A673 (cell line): ENCODE results near the gene RALGAPA2. TPM values are rescaled to one million over a fixed set of nuclear protein-coding genes. Genes with fewer than 3 reads are reported as not detected.

ENCODE experiments used
- BruUV-seq: library from RNA; stranded (reverse); fragments of 400-500 nt; replicated peaks from 2 replicates; lab custom pipeline; 2021; lab: Mats Ljungman, UMichigan
- CTCF ChIA-PET: fragments of 300-600 bp; sonication (Branson Sonifier 250); formaldehyde crosslinking; loops from one replicate; lab custom pipeline; 2022; ENCODE audit warnings: antibody characterized with exemption; lab: Charles Lee
- POLR2A ChIA-PET: fragments of 300-600 bp; sonication (Branson Sonifier 250); formaldehyde crosslinking; loops from one replicate; lab custom pipeline; 2022; ENCODE audit warnings: antibody characterized with exemption; ENCODE audit not compliant: low non-redundant PET; lab: Charles Lee
- DNase-seq: peaks from one replicate; pipeline ENCODE4 v3.0.0-alpha.2; 2015; ENCODE audit warnings: low spot score
- H3K27ac ChIP-seq: fragments of 200-600 bp; sonication (generic); 2 replicates; pipeline ENCODE4 v1.5.1; 2016; ENCODE audit warnings: mixed run types, low read depth, mild to moderate bottlenecking, mixed read lengths, antibody characterized with exemption, low read length; ENCODE audit not compliant: poor library complexity, severe bottlenecking
- H3K27me3 ChIP-seq: fragments of 200-600 bp; sonication (generic); replicated peaks from 2 replicates; pipeline ENCODE4 v1.6.1; 2017; ENCODE audit warnings: mixed run types, low read depth, mild to moderate bottlenecking, mixed read lengths, antibody characterized with exemption, low read length; ENCODE audit not compliant: insufficient read depth, poor library complexity
- H3K36me3 ChIP-seq: fragments of 200-600 bp; sonication (generic); 2 replicates; pipeline ENCODE4 v1.6.1; 2016; ENCODE audit warnings: mixed run types, mild to moderate bottlenecking, mixed read lengths, antibody characterized with exemption, low read length; ENCODE audit not compliant: insufficient read depth, poor library complexity, severe bottlenecking
- H3K4me1 ChIP-seq: fragments of 200-600 bp; sonication (generic); 2 replicates; pipeline ENCODE4 v1.6.1; 2017; ENCODE audit warnings: mixed run types, mild to moderate bottlenecking, mixed read lengths, antibody characterized with exemption, low read length; ENCODE audit not compliant: insufficient read depth, poor library complexity, severe bottlenecking
- H3K4me3 ChIP-seq: fragments of 200-600 bp; sonication (generic); 2 replicates; pipeline ENCODE4 v1.5.1; 2016; ENCODE audit warnings: low read depth, mixed run types, mild to moderate bottlenecking, mixed read lengths, low read length; ENCODE audit not compliant: poor library complexity, severe bottlenecking
- H3K9me3 ChIP-seq: fragments of 200-600 bp; sonication (generic); 2 replicates; pipeline ENCODE4 v1.6.1; 2016; ENCODE audit warnings: mixed run types, low read depth, mild to moderate bottlenecking, mixed read lengths, antibody characterized with exemption, low read length; ENCODE audit not compliant: poor library complexity, severe bottlenecking
- EZH2 ChIP-seq: fragments of 200-600 bp; sonication (generic); IDR thresholded peaks from 2 replicates; pipeline ENCODE4 v1.6.1; 2017; ENCODE audit warnings: borderline replicate concordance, low read depth, mild to moderate bottlenecking, mixed read lengths, antibody characterized with exemption, low read length; ENCODE audit not compliant: poor library complexity, severe bottlenecking
- intact Hi-C: fragments of 100-400 bp; cut with micrococcal nuclease; formaldehyde crosslinking; loops from one replicate; pipeline ENCODE4 v1.10.0; 2022; ENCODE audit not compliant: unreplicated experiment
- total RNA-seq: library from RNA; stranded (reverse); gene quantifications from 2 replicates; pipeline ENCODE4 v1.2.3, GENCODE V29; 2021
- TF ChIP-seq, protein P1 (sequence below): fragments of 300-800, 200-600 bp; sonication (generic); conservative IDR thresholded peaks from 2 replicates; pipeline ENCODE4 v1.5.1; 2017; ENCODE audit warnings: low read depth, mild to moderate bottlenecking, antibody characterized with exemption, low read length, moderate library complexity, mixed read lengths

Gene RALGAPA2
- total RNA-seq, 1 experiment from 2014 or later = 32.4 TPM

DNA sequence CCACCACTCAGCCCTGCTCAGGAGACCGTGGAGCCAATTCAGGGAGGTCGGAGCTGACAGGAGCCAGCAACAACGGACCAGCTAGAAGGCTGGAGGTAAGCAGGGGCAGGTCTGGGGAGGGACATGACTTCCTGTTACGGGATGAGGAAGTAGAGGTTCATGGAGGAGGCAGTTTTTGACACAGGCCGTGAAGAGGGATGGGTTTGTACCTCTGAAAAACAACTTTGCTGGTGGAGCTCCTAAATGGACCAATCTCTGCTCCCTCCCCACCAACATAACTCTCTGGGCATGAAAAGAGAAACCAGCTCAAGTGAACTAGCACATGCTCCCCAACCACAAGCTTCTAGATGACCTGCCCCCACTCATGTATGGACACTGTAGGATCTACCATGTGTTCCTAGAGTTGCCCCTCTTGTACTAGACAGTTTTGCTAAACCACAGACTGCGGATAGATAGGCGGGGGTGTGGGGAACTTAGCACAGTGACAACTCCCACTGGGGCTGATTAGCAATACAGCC is 31.4 kb downstream of the RALGAPA2 start:
- no peak for TF ChIP-seq EZH2
- TF ChIP-seq, protein P1, sequence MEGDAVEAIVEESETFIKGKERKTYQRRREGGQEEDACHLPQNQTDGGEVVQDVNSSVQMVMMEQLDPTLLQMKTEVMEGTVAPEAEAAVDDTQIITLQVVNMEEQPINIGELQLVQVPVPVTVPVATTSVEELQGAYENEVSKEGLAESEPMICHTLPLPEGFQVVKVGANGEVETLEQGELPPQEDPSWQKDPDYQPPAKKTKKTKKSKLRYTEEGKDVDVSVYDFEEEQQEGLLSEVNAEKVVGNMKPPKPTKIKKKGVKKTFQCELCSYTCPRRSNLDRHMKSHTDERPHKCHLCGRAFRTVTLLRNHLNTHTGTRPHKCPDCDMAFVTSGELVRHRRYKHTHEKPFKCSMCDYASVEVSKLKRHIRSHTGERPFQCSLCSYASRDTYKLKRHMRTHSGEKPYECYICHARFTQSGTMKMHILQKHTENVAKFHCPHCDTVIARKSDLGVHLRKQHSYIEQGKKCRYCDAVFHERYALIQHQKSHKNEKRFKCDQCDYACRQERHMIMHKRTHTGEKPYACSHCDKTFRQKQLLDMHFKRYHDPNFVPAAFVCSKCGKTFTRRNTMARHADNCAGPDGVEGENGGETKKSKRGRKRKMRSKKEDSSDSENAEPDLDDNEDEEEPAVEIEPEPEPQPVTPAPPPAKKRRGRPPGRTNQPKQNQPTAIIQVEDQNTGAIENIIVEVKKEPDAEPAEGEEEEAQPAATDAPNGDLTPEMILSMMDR = no peak
- POLR2A ChIA-PET = no interaction called here
- Histone ChIP-seq H3K27ac (no peak overlapping the region), H3K4me1 (peaks cover 7% of the 10 kb centered on the region), H3K36me3 (no peaks in the 10 kb centered on the region), H3K4me3 (no peak overlapping the region), H3K9me3 (no peaks in the 10 kb centered on the region), H3K27me3 (no peaks in the 10 kb centered on the region)
- no TSS peak for BruUV-seq
- CTCF ChIA-PET = no interaction called here
- intact Hi-C loops = no loop called here
- no peak for DNase-seq

DNA sequence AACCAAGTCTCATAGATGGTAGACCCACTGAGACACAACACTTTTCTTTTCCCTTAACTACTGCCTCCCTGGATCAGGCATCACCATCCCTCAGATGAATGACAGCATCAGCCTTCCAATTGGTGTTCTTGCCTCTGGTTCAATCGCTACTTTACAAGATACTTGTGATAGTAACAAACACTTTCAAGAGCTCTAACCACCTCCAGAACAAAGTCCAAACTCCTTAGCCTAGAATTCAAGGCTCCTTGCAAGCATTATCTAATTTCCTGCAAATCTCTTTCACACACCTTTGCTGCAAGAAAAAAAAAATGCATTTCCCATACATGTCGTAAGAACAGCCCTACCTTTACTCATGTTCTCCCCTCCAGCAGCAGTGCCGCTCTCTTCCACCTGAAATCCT is 33.1 kb downstream of the RALGAPA2 start:
- no peak for DNase-seq
- no peaks in the 10 kb centered on the region for H3K9me3 ChIP-seq

DNA sequence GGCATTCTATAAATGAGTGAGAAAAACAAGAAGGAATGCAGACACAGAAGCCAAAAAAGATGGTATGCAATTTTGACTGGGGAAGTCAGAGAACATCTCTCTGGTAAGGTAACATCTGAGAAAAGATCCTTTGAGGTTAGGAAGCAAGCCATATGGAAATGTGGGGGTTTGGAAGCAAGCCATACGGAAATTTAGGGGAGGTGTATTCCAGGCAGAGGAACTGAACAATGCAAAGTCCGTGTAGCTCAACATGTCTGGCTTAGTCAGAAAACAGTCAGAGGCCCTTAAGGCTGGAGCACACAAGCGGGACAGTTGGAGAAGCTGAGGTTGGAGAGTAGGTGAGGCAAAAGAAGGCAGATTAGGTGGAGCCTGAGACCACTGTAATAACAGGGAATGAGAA is 35.3 kb downstream of the RALGAPA2 start:
- Histone ChIP-seq H3K9me3 (no peaks in the 10 kb centered on the region), H3K27ac (no peak overlapping the region), H3K4me1 (peaks cover 4% of the 10 kb centered on the region), H3K4me3 (no peak overlapping the region), H3K27me3 (no peaks in the 10 kb centered on the region), H3K36me3 (no peaks in the 10 kb centered on the region)
- DNase-seq = no peak
- no TSS peak for BruUV-seq
- ChIA-PET CTCF (no interaction called here), POLR2A (no interaction called here)
- intact Hi-C loops = no loop called here
- TF ChIP-seq, protein P1 = no peak
- TF ChIP-seq EZH2 = no peak

More for the DNA sequence above, 33.1 kb downstream of the RALGAPA2 start:
- no TSS peak for BruUV-seq
- TF ChIP-seq EZH2 = no peak
- TF ChIP-seq, protein P1 = no peak
- Histone ChIP-seq H3K4me1 (peaks cover 7% of the 10 kb centered on the region), H3K27ac (no peak overlapping the region), H3K4me3 (no peak overlapping the region), H3K27me3 (no peaks in the 10 kb centered on the region), H3K36me3 (no peaks in the 10 kb centered on the region)
- POLR2A ChIA-PET = no interaction called here
- intact Hi-C loops = no loop called here
- CTCF ChIA-PET = interaction anchor here (0.6 kb wide), 1 partner anchor 35 kb away, joined by 3 read pairs; no protein-coding TSS in a partner anchor
